Activated CD4-positive, CD25-positive, alpha-beta regulatory T cell treated with anti-CD3 and anti-CD28 coated beads, Interleukin-2, amount 50 U/mL, for 16 hours (primary cell): ENCODE results near the gene BRAP.
"Not testable (repeated sequence)": the region's sequence is repeated elsewhere in the genome, so short reads cannot be mapped to it uniquely, and the experiment has no call there.

Experiments used
- DNase-seq: peaks from one replicate; pipeline ENCODE4 v3.0.0-alpha.2; 2020; ENCODE audit warnings: low read depth, low spot score

BRAP gene

GRCh38 chr12:111607239-111607638 is 78.5 kb downstream of the BRAP start:
- DNase-seq, result no peak

GRCh38 chr12:111606767-111607230 is 79.0 kb downstream of the BRAP start:
- DNase-seq, result no peak

- DNase-seq, result no peak
These were observed 79.6 kb downstream of the BRAP start for GRCh38 chr12:111605911-111606766.

GRCh38 chr12:111602857-111603256 is 82.9 kb downstream of the BRAP start:
- not testable (repeated sequence) for DNase-seq

GRCh38 chr12:111602348-111602747 is 83.4 kb downstream of the BRAP start:
- DNase-seq, result no peak

- not testable (repeated sequence) for DNase-seq
These were observed 84.8 kb downstream of the BRAP start for GRCh38 chr12:111600986-111601385.

- DNase-seq, result no peak
These were observed 85.5 kb downstream of the BRAP start for GRCh38 chr12:111600205-111600642.

GRCh38 chr12:111599453-111600204 is 86.1 kb downstream of the BRAP start:
- DNase-seq, result peak; percentile 75

- peak; percentile 10 for DNase-seq
These were observed 86.9 kb downstream of the BRAP start, which contains the start of gene ATXN2 for GRCh38 chr12:111598637-111599452. ATXN2 (minus strand) TSS chr12:111599315; CDS start chr12:111599034, 281 bp downstream.

GRCh38 chr12:111597831-111598636 is 87.7 kb downstream of the BRAP start:
- DNase-seq, result peak; percentile 0

- DNase-seq, result no peak
These were observed 88.5 kb downstream of the BRAP start for GRCh38 chr12:111596985-111597830.

- not testable (repeated sequence) for DNase-seq
These were observed 90.4 kb downstream of the BRAP start for GRCh38 chr12:111595341-111595835.
